Left lung (tissue), 10 donors: ENCODE measurements around the gene FAT4. TPM values are rescaled to one million over a fixed set of nuclear protein-coding genes. Genes with fewer than 3 reads are reported as not detected.

Experiments used
- ATAC-seq: fragments of 200-7000 bp; cut with Tn5 transposase; one replicate; pipeline ENCODE4 v1.9.1; 2020; ENCODE audit warnings: moderate library complexity
- DNase-seq, 4 donors: peaks; one replicate each; pipeline ENCODE4 v3.0.0-alpha.2; 2013 to 2020
- H3K27ac ChIP-seq, 2 donors: fragments of 200-600 bp; sonication (generic) in 1 of 2; one replicate each; pipeline versions ENCODE4 v1.5.0 to v1.8.0; 2020 to 2021
- H3K27me3 ChIP-seq, 2 donors: fragments of 200-600 bp; sonication (generic) in 1 of 2; one replicate each; pipeline versions ENCODE4 v1.5.0 to v1.8.0; 2020 to 2021
- H3K36me3 ChIP-seq, 2 donors: fragments of 200-600 bp; sonication (generic) in 1 of 2; one replicate each; pipeline versions ENCODE4 v1.5.0 to v1.8.0; 2020 to 2021
- H3K4me1 ChIP-seq, 2 donors: fragments of 200-600 bp; one replicate each; pipeline ENCODE4 v1.8.0; 2021
- H3K4me3 ChIP-seq, 2 donors: fragments of 200-600 bp; sonication (generic) in 1 of 2; one replicate each; pipeline versions ENCODE4 v1.5.0 to v1.8.0; 2020 to 2021; ENCODE audit warnings: mild to moderate bottlenecking in 1 of 2
- H3K9me3 ChIP-seq, 2 donors: fragments of 200-600 bp; sonication (generic) in 1 of 2; one replicate each; pipeline versions ENCODE4 v1.5.0 to v1.8.0; 2020 to 2021
- CTCF ChIP-seq, 2 donors: fragments of 200-600 bp; sonication (generic) in 1 of 2; IDR thresholded peaks; one replicate each; pipeline versions ENCODE4 v1.5.0 to v1.8.0; 2021; ENCODE audit warnings: antibody characterized with exemption in 2 of 2
- intact Hi-C, 2 donors: fragments of 100-400 bp; cut with DNase I; formaldehyde crosslinking; loops; one replicate each; pipeline versions ENCODE4 v1.11.2 to v1.14.2; 2022
- polyA plus RNA-seq, 6 donors: library from polyadenylated mRNA; unstranded; fragments of 120-200 nt; gene quantifications; one replicate each; pipeline ENCODE4 v1.2.1, GENCODE V29; 2013; ENCODE audit not compliant: insufficient read length in 6 of 6
- total RNA-seq, 2 donors: library from RNA; stranded (reverse); fragmentation: NEBNext Ultra II Directional; extraction: Animal tissue kit (Norgen Biotek cat#: 25700); gene quantifications; one replicate each; pipeline ENCODE4 v1.2.1, GENCODE V29; 2021
- donor health status: DM: no; HTN: yes; CAD: no.
- donor health status: DM: no; HTN: no; CAD: no.

The FAT4 gene
- total and polyA plus RNA-seq, 8 donors, result 19.5 to 78.5 (median 63.4) TPM

GRCh38 chr4:125311503-125311902, 3.3 kb upstream of the FAT4 start:
- Histone ChIP-seq H3K4me1 (peaks cover 0 to 13% of the 10 kb centered on the region in 2 donors), H3K27ac (no peak overlapping the region), H3K9me3 (no peaks in the 10 kb centered on the region), H3K27me3 (peaks cover 0 to 39% of the 10 kb centered on the region in 2 donors), H3K4me3 (no peak overlapping the region), H3K36me3 (no peaks in the 10 kb centered on the region)
- intact Hi-C loops, result loop anchor here in 1 of 2 donors (10.0 kb wide), 1 partner anchor 433 kb away; no protein-coding TSS in a partner anchor
- TF ChIP-seq CTCF (IDR thresholded peaks at IDR 0.05), result no peak
- no peak for ATAC-seq
- DNase-seq, result no peak

- Histone ChIP-seq H3K4me3 (no peak overlapping the region), H3K9me3 (no peaks in the 10 kb centered on the region), H3K4me1 (peaks cover 0 to 18% of the 10 kb centered on the region in 2 donors), H3K27ac (peak overlapping the region in 1 of 2 donors; percentile 84), H3K36me3 (no peaks in the 10 kb centered on the region), H3K27me3 (peaks cover 0 to 59% of the 10 kb centered on the region in 2 donors)
- ATAC-seq (peak; percentile 42), DNase-seq (peak in 2 of 4 donors; percentile 90 to 93)
- intact Hi-C loops, result loop anchor here in 1 of 2 donors (10.0 kb wide), 1 partner anchor 431 kb away; no protein-coding TSS in a partner anchor
- peak; percentile 62 to 76 for TF ChIP-seq CTCF (IDR thresholded peaks at IDR 0.05)
These were observed 1.3 kb upstream of the FAT4 start for GRCh38 chr4:125313497-125313896.

GRCh38 chr4:125313989-125314667, 627 bp upstream of the FAT4 start:
- ATAC-seq (no peak), DNase-seq (no peak)
- H3K9me3 ChIP-seq, result no peaks in the 10 kb centered on the region
- peaks cover 0 to 61% of the 10 kb centered on the region in 2 donors for H3K27me3 ChIP-seq
- H3K4me3 ChIP-seq, result peak overlapping the region in 1 of 2 donors; percentile 67
- intact Hi-C loops, result loop anchor here in 1 of 2 donors (10.0 kb wide), 1 partner anchor 431 kb away; no protein-coding TSS in a partner anchor
- TF ChIP-seq CTCF (IDR thresholded peaks at IDR 0.05), result no peak
- H3K4me1 ChIP-seq, result peaks cover under 1 to 21% of the 10 kb centered on the region in 2 donors
- H3K27ac ChIP-seq, result peak overlapping the region; percentile 84 to 94
- H3K36me3 ChIP-seq, result no peaks in the 10 kb centered on the region

GRCh38 chr4:125315576-125316400, 1.0 kb downstream of the FAT4 start:
- peak; percentile 52 to 85 (median 71) for DNase-seq
- intact Hi-C loops, result loop anchor here in 1 of 2 donors (10.0 kb wide), 1 partner anchor 429 kb away; no protein-coding TSS in a partner anchor
- peaks cover 5 to 21% of the 10 kb centered on the region in 2 donors for H3K4me1 ChIP-seq
- no peaks in the 10 kb centered on the region for H3K9me3 ChIP-seq
- H3K27me3 ChIP-seq, result peaks cover 0 to 61% of the 10 kb centered on the region in 2 donors
- no peaks in the 10 kb centered on the region for H3K36me3 ChIP-seq
- H3K4me3 ChIP-seq, result peak overlapping the region; percentile 67 to 75
- H3K27ac ChIP-seq, result peak overlapping the region; percentile 84 to 94
- ATAC-seq, result peak; percentile 63
- no peak for TF ChIP-seq CTCF (IDR thresholded peaks at IDR 0.05)
